Daoy (cell line): ENCODE data around the gene EVC. TPM values are rescaled to one million over a fixed set of nuclear protein-coding genes. Genes with fewer than 3 reads are reported as not detected.

ENCODE experiments used
- DNase-seq: peaks from one replicate; pipeline ENCODE4 v3.0.0-alpha.2; 2015; ENCODE audit warnings: low read depth
- total RNA-seq: library from RNA; depleted of rRNA; stranded (reverse); fragments of >200 nt; shearing (Covaris generic); gene quantifications from 2 replicates; pipeline ENCODE4 v1.2.3, GENCODE V29; 2014; rRNA removed

Gene EVC
- total RNA-seq, result 18.3 and 25.7 TPM in 2 replicates

DNA sequence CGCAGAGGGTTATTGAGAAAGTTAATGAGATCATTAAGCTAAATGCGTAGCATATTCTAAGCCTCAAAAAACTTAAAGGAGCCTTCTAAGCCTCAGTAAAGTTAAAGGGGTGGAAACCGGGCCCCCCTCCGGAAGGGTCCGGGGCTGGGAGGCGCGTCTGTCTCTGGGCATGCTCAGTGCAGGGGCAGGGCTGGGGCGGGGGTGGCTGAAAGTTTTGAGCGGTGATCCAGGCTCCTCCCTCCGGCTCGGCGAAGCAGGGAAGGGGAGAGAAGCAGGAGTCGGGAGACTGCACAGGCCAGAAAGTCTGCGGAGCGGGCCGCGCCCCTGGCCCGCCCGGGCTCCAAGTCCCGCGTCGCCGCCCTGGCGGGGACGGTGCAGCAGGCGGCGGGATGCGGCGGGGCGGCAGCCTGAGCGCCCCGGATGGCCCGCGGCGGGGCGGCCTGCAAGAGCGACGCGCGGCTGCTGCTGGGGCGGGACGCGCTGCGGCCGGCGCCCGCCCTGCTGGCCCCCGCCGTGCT is at the start of gene EVC:
Gene EVC, plus strand, starts transcription at position 241 of the 518 bp plus-strand sequence. Its CDS starts 180 bp downstream, at position 421.
- DNase-seq, result peak; percentile 85

DNA sequence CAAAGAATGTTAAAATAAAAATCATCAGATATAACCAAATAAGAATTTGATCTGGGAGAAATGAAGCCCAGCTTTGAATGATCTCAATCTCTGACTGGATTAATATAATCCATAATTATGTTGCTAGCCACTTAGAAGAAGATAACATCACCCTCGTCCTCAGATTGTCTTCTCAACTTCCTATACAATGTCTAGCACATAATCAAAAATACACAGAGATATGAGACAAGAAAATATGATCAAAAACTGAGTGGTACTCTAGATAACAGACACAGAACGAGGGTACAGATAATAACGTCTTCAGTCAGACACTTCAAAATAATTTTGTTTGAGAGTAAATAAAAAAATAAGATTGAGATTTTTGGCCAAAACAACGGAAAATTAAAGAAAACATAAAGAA is 49.8 kb upstream of the EVC start:
- no peak for DNase-seq

DNA sequence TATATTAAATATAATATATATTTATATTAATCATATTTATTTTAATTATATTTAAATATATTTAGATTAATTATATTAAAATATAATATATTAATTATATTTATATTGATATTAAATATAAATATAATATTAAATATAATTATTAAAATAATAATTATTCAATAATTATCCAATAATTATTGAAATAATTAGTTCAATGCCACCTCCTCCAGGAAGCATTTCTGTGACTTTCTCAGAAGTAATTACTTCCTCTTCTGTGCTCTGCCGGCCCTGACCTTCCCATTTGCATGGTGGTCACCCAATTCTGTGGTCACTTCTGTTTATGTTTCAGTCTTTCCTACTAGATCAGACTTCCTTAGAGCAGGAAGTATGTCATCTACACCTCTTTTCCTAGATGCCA is 48.4 kb upstream of the EVC start:
- DNase-seq, result no peak

DNA sequence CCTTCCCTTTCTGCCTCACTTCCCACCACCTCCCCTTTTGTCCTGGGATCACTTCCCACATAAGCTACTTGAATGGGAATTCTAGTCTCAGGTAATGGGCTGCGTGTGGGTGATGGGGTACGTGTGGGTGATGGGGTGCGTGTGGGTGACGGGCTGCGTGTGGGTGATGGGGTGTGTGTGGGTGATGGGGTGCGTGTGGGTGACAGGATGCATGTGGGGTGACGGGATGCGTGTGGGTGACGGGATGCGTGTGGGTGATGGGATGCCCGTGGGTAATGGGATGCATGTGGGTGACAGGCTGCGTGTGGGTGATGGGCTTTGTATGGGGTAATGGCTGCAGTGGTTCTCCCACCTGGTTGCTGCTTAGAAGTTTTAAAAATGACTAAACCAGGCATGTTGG is 46.2 kb upstream of the EVC start:
- DNase-seq, result no peak

DNA sequence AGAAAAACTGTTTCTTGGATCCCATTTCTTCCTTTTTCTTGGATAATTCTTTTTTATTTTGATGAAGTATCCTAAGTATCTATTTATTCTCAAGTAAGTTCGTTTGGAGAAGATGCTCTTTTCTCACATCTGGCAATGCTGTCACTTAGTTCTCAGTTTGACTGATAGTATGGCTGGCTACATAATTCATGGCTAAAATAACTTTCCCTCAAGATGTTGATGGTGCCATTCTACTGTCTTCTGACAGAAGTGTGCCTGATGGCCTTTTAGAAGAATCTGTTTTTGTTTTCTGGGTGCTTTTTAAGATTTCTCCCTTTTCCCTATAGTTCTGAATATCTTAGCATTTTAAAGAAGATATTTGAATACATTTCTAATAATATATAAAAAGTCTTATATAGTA is 44.3 kb upstream of the EVC start:
- no peak for DNase-seq

DNA sequence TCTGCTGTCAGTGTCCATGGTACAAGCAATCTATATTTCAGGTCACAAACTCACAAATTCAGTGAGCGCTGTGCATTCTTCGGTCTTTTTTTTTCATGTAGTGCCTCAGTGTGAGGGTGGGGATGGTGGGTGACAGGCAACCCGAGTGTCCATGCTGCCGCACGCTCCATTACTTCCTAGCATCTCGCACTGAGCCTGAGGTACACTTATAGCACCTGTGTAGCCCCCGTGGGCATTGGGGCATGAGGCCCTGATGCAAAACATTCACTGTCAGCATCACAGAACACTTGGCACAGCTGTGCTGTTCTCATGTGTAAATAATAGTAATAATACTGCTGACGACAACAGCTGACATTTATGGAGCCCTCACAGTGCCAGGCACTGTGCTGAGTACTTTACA is 34.2 kb upstream of the EVC start:
- no peak for DNase-seq

DNA sequence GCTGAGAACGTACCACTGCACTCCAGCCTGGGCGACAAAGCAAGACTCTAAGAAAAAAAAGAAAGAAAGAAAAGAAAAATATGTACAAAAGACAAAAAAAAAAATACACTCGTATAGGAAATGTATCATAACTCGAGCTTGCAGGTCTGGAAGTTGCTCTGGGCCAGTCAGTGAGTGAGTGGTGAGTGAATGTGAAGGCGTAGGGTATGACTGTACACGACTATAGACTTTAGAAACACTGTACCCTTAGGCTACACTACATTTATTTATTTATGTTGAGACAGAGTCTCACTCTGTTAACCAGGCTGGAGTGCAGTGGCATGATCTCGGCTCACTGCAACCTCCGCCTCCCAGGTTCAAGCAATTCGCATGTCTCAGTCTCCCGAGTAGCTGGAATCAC is 32.0 kb upstream of the EVC start:
- DNase-seq, result peak; percentile 35

DNA sequence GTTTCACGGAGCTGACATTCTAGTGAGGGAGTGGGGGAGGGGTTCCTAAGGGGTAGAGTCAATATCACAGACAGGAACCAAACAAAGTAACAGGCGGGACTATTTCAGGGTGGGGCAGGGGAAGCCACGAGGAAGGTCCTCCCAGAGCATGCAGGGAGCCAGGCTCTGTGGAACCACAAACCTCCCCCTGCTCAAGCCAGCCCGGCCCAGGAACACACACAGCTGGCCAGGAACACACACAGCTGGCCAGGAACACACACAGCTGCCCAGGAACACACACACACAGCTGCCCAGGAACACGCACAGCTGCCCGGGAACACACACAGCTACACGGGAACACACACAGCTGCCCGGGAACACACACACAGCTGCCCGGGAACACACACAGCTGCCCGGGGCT is 27.4 kb upstream of the EVC start:
- no peak for DNase-seq

DNA sequence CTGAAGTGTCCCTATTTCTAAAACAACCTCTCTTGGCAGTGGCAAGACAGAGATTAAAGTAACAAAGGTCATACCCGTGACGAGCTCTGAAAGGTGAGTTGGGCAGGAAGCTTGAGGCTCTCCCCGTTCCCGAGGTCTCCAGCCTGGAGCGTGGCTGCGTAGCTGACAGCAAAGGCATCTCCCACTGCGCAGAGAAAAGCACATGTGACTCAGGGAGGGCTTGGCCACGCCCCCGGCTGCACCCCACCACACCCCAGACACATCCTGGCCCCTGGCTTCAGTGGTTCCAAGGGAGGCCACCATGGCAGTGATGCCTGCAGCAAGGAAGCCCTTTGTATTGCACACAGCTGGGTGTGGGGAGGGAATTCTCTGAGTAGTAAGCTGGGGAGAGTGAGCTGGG is 25.7 kb upstream of the EVC start:
- no peak for DNase-seq

DNA sequence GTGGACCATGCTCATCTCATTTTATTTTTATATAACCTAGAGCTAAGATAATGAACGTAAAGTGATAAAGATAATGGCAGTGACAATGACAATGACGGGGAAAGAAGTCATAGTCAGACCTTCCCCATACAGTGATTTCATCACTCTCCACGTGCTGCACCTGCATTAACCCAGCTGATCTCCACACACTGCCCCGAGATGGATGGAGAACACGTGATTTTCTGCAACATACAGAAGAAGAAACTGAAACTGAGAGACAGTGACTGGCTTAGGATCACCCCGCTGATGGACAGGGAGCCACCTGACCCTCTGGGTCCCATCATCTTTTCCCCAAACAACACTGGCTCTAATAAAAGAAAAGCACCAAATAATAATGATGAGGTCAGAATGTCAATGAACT is 24.7 kb upstream of the EVC start:
- no peak for DNase-seq

DNA sequence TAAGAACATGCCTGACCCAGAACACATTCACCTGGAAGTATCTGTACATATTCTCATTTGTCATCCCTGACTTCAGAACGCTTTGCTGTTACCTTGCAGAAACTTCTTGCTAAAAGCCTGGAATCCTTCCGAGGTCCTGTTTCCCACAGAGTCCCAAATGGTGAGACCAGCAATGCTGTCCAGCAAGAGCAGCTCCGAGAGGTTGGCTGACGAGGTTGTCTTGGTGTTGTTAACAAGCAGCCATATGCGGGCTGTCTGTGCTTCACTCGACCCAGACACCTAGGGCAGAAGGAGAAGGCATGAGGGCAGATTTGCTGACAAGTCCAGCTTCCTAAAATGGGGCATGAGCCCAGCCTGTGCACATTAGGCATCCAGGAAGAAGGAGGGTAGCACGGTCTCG is 21.9 kb upstream of the EVC start:
- DNase-seq, result no peak

DNA sequence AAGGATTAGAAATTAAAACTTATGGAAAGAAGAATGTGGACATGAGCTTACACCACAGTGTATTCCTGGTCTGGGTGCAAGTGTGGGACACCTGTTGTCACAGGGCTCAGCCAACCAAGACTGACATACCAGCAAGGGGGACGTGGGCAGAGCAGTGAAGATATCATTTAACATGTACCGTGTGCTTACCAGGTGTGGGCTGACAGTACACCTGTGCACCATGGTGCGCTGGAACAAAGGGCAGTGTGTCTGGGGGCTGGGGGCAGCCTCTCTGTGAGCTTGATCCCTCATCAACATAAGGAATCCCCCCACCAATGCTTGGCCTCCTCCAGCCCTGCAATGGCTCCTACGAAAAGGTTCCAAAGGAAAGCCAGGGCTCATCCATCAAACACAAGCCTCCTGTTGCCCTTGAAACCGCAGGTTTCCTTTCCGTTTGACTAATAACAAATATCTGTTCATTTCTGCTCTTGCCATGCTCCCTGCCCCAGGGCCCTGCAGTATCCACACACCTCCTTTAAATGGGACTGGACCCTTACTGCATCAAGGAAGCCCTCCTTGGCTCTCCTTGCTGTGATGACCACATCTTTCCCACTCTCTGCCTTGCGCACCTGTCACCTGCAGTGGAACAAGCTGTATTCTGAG is 19.4 kb upstream of the EVC start:
- no peak for DNase-seq

DNA sequence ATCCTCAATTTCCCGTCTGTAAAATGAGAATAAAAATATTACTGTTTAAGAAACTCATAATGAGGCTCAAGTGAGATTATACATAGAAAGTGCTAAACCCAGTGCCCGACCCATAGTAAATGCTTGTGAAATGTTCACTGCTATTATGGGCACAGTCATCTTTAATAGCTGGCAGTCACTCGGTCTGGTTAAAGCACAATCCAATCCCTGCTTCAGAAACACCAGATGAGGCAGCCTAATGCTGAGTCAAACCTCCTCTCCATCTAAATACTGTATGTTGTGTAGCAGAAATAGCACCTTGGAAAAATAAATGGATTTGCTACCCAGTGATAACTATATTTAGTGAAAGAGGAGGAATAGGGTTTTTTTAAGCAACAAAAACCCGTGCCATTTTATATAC is 17.1 kb upstream of the EVC start:
- DNase-seq, result no peak

DNA sequence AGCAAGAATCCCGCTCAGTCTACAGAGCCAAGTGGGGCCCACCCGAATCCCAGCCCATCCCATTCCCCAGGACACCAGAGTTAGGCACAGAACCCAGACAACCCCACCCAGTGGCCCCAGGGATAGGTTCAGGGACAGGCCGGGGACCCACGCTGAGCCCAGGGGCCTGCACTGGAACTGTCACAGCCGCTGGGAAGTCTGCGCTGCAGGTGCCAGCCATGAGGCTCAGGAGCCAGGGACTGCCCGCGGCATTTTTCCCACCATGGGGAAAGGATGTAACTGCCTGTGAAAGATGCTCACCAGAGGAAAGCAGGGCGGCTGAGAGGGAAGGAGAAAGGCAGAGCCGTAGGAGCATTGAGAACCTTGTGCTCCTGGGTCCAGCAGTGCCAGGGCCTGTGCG is 14.7 kb upstream of the EVC start:
- DNase-seq, result no peak

DNA sequence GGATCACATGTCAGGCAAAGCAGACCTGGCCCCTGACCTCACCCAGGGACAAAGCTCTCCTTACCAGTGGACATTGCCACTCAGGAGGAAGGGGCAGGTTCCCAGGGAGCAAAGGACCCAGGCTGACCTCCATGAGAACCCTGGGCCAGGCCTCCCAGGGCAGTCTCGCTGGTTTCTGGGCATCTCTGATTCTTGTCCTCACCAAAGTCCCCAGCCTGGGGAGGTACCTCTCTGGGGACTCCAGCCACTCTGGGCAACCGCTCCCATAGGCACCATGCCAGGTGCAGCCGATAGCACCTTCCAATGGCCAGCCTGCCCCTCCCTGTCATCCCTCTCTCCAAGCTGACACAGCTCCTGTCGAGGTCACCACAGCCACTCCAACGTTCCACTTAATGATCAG is 10.5 kb upstream of the EVC start:
- no peak for DNase-seq

DNA sequence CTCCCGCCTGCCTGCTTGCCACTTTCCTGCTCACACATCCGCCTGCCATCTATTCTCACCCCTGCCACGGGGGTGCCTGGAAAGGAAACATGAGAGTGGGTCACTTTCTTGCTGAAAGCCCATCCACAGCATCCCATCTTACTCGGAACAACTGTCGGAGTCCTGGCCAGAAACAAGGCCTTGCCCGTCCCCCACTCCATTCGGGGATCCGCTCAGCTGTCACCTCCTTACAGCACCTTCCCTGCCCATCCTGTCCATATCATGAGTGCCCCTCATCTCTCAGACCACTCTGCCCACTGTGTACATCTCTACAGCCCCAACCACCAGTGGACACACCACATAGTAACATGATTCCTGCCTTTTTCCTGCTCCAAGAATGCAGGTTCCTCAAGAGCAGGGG is 9.0 kb upstream of the EVC start:
- DNase-seq, result no peak

DNA sequence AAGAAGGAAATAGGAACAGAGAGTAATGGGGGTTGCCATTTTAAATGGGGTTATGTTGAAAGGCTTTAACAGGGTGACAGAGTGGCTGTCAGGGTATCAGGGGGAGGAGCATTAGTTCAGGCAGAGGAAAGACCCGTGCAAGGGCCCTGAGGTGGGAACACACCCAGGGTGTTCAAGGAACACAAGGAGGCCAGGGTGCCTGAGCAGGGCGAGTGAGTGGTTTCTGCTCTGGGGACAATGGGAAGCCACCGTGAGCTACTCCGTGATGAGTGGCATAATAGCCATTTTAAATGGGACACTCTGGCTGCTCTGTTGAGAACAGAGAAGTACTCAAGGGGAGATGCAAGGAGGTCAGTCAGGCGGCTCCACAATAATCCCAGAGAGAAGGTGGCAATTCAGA is 7.2 kb upstream of the EVC start:
- no peak for DNase-seq

DNA sequence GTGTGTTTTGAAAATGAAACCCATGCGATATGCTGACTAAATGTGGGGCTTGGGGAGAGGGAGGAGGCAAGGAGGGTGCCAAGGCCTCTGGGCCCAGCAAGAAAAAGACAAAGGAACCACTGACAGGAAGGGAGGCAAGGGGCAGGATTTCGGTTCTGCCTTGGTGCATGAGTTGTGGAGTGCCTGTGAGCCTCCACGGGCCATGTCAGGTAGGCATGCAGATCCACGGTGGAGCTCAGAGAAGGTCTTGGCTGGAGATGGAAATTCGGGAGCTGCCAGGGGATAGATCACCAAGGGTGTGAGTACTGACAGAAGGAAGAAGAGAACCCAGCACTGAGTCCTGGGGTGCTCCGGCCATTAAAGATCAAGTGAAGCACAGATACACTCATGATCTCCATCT is 6.7 kb upstream of the EVC start:
- no peak for DNase-seq

DNA sequence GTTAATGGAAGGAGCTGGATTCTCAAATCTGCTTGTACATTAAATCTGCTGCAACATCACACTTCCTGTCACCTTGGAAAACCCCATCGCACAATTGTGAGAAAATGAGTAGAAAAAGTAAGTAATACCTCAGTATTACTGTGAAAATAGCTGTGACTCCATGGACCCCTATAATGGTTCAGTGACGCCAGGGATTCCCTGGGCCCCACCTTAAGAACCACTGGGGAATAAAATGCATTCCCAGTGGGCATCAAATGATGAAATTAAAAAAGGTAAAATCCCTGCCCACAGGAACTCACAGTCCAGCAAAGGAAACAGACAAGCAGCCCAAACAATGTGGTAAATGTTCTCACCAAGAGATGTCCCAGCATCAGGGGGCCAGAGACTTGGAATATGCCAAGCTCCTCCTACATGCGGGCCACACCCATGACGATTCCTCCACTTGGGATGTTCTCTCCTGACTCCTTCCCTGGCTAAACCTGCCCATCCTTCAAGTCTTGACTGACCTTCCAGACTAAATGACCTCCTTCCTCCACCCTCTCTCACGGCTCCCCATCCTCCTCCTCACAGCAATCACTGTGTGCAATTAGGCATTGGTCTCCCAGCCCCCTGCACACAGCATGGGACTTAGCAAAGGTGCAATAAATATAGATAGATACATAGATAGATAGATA is 5.2 kb upstream of the EVC start:
- no peak for DNase-seq

DNA sequence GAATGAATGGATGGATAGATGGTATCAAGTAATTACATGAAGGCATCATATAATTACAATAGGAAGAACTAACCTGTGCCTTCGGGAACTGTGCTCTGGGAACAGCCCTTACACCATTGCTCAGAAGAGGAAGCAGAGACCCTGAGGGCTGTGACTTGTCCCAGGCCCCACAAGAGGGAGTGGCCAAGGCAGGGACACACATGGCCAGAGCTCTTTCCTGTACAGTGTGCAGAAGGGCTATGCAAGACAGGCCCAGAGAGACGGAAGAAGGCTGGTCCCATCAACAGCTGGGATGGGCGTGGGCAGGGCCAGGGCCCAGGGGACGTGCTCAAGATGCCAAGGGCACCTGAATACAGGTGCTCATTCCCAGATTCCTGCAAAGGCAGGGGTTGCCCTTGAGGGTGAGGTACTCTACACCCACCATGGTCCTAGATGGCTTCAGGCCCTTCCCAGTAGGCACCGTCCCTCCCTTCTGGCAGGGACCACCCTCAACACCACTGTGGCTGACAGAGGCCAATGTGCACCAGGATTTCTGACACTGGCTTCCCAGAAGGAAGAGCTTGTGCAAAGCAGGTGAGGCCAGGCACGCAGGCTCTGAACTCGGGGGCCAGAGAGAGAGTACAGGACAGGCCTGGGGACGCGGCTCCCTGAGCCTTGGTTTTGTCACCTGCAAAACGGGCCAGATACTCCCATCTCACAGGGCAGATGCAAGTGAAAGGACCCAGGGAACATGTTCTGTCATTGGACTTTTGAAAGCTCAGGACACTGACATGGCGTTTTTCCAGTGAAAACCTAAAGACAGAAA is 4.3 kb upstream of the EVC start:
- peak; percentile 12 for DNase-seq

DNA sequence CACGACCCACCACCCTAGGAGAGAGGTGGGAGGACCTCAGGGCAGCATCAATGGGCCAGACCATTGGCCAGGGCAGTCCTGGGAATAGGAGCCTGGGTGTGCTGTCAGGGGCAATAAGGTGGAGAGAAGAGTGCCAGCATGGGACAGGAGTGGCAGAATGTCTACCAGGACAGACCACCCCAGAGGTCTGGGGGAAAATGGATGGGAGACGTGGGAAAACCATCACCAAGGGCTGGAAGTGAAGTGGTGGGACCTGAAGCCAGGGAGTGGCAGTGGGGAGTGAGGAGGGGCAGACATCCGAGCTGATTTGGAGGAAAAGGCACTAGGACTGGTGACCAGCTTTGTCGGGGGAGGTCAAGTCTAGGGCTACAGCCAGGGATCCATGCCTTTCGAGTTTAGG is 3.6 kb upstream of the EVC start:
- DNase-seq, result no peak

DNA sequence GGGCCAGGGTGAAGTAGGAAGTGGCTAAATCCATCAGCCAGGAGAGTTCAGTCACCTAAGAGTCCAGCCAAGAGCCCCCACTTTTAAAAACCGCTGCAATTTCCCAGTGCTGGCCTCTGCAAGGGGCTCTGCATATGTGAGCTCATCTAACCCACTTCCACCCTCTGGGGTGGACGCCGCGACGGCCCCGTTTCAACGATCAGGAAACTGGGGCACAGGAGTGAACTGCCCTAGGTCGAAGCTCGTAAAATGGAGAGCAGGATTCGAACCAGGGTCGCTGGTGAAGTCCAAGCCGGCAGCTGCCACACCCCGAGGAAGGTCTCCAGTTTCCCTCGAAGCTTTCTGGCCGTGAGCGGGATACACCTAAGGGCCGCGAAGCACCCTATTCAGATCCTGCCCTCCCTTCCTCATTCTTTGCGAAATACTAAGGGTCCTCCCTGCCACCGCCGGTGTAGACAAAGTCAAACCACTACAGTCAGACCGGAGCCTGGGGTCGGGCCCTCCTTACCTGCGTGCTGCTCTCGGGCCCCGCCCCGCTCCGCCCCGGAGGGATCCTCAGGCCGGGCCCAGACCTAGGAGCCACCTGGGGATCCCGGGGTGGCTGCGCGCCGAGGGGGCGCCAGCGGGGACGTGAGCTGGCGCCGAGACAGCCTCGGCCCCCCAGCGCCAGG is 3.1 kb upstream of the EVC start:
- peak; percentile 26 for DNase-seq
